ENCODE data around the gene PRR16.

The PRR16 gene

DNA sequence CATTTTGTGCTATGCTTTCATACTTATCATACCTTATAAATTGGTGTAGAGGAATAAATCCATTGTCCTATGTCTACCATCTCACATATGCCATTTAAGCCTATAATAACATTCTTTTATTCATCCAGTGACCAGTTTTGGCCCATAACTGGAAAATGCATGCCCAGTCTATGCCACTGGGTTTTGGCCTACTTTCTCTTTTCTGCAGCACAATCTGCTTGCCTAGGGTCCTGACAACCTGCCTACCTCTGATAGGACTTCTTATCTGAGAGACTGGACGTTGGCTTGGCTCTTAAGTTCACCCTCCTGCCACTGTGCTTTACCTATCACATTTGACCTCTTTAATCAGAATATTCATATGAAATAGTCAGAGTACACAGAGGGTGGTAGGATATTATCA is 103.0 kb downstream of the PRR16 start:
- no peak for DNase-seq (ENCODE audit: low read depth in 2 of 2, low spot score in 1 of 2)

DNA sequence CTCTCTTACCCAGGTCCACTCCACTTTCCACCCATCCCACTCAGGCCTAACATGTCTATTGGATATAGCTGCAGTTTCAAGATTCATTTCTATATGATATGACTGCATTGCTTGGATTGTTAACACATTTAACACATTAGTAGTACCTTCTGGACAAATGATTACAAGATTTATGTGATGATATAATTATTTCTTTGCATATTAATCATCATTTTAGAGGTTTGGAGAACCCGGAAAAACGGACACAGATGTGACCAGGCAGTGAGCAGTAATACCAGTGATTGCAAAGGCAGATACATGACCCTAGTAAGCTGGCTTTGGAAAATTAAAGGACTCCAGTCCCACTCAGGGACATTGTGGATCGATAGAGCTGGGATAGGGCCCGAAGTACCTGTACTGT is 103.8 kb downstream of the PRR16 start:
- DNase-seq (ENCODE audit: low read depth in 2 of 2, low spot score in 1 of 2): no peak

DNA sequence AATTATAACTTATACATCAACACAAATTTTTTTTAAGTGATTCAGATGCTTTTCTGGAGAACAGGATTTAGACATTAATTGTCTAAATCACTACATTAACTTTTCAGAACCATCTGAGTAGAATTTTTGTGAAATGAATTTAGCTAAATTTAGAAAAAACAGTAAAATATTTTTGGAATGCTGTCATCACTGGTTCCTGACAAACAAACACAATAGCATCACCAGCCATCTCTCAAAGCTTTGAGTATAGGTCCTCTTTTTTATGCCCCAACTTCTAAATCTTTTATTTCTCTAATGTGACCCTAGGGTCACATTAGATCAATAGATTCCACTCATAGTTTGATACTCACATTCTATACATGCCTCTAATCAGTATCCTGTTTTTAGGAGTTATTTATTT is 104.6 kb downstream of the PRR16 start:
- DNase-seq (ENCODE audit: low read depth in 2 of 2, low spot score in 1 of 2): no peak

DNA sequence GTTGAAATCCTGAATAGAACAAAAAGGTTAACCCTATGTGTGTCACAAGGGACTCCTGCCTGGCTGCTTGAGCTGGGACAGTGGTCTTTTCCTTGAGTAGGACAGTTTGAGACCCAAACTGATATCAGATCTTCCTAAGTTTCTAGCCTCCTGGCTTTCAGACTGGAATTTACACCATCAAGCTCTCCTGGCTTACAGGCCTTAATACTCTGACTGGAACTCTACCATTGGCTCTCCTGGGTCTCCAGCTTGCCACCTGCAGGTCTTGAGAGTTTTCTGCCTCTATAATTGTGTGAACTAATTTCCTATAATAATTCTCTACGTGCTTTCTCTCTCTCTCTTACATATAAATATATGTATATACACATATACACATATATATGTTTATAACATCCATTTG is 112.5 kb downstream of the PRR16 start:
- DNase-seq (ENCODE audit: low read depth in 2 of 2, low spot score in 1 of 2): no peak

DNA sequence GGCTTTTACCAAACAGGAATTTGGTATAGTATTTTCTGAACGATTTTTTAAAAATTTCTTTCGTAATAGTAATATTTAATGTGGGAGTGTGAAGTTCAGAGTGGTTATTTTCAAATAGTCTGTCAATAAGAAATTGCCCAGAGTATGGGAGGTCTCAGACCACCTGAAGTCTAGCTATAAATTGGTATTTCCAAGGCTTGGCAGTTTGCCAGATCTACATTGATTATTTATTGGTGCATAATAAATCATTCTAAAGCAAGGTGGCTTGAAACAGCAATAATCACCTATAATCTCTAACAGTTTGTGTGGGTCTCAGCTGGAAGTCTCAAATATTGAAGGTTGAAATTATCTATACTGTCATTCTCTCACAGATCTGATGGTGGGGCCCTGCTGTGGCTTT is 118.5 kb downstream of the PRR16 start:
- no peak for DNase-seq (ENCODE audit: low read depth in 2 of 2, low spot score in 1 of 2)

DNA sequence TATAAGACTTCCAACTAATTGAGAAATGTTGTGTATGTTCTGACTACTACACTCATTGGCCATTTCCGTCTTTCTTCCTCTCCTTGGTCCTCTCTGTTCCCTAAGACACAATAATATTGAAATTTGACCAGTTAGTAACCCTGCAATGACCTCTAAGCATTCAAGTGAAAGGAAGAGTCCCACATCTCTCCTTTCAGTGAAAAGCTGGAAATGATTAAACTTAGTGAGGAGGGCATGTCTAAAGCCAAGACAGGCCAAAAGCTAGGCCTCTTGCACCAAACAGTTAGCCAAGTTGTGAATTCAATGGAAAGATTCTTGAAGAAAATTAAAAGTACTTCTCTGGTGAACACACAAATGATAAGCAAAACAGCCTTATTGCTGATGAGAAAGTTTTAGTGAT is 122.5 kb downstream of the PRR16 start:
- no peak for DNase-seq (ENCODE audit: low read depth in 2 of 2, low spot score in 1 of 2)

DNA sequence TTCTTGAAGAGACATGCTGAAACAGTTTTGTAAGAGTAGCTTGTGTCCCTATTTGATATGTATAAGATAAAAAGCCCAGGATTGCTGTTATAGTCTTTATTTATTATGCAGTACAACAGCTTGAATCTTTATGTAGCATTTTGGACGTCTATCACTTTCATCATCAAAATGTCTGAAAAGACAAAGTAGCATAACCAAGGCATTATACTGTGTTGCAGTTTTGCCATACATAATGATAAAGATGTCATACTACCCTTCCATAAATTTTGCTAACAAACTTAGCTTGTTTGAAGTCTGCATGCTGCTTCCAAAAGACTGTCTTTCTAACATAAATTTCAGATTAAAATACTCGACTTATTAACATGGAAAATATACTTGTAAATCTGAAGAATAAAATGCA is 127.8 kb downstream of the PRR16 start:
- no peak for DNase-seq (ENCODE audit: low read depth in 2 of 2, low spot score in 1 of 2)

DNA sequence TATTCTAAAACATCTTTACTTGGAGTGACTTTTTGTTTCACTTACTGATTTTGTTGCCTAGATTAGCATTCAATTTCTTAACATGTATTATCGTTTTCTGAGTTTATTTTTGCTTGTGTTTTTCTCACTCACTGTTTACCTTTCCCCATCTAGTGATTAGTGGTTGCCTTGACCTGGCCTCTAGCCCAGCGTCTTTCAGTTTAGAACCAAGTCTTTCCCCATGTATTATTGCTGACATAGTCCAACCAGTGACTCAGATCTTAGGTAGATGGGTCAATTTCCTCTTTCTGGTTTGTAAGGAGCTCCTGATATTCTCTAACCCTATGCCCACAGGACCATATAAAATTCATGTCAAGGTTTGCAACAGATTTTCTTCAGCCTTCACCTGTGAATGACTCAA is 135.5 kb downstream of the PRR16 start:
- DNase-seq (ENCODE audit: low read depth in 2 of 2, low spot score in 1 of 2): no peak

DNA sequence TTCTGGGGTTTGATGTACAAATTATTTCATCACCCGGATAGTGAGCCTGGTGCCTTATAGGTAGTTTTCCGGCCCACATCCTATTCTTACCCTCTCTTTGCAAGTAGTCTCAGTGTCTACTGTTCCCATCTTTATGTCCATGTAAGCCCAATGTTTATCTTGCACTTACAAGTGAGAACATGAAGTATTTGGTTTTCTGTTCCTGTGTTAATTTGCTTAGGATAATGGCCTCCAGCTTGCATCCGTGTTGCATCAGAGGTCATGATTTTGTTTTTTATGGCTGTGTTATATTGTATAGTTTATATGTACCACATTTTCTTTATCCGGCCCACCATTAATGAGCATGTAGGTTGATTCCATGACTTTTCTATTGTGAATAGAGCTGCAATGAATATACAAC is 136.5 kb downstream of the PRR16 start:
- DNase-seq (ENCODE audit: low read depth in 2 of 2, low spot score in 1 of 2): no peak

DNA sequence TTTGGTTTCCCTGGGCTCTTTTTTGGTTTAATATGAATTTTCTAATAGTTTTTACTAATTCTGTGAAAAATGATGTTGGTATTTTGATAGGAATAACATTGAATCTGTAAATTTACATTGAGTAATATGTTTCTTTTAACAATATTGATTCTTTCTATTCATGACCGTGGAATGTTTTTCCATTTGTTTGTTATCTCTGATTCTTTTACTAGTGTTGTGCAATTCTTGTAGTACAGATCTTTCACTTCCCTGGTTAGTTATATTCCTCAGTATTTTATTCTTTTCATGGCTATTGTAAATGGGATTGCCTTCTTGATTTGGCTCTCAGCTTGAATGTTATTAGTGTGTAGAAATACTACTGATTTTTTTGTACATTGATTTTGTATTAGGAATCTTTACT is 137.9 kb downstream of the PRR16 start:
- no peak for DNase-seq (ENCODE audit: low read depth in 2 of 2, low spot score in 1 of 2)

DNA sequence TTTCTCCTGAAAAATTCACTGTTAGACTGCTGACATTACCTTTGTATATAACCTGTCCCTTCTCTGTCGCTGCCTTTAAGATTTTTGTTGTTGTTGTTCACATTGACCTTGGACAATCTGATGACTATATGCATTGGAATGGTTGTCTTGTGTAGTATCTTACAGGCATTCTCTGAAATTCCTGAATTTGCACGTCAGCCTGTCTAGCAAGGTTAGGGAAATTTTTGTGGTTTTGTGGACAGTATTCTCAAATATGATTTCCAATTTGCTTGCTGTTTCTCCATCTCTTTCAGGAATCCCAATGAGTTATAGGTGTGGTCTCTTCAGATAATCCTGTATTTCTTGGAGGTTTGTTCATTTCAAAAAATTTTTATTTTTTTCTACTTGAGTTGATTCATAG is 140.8 kb downstream of the PRR16 start:
- DNase-seq (ENCODE audit: low read depth in 2 of 2, low spot score in 1 of 2): no peak

DNA sequence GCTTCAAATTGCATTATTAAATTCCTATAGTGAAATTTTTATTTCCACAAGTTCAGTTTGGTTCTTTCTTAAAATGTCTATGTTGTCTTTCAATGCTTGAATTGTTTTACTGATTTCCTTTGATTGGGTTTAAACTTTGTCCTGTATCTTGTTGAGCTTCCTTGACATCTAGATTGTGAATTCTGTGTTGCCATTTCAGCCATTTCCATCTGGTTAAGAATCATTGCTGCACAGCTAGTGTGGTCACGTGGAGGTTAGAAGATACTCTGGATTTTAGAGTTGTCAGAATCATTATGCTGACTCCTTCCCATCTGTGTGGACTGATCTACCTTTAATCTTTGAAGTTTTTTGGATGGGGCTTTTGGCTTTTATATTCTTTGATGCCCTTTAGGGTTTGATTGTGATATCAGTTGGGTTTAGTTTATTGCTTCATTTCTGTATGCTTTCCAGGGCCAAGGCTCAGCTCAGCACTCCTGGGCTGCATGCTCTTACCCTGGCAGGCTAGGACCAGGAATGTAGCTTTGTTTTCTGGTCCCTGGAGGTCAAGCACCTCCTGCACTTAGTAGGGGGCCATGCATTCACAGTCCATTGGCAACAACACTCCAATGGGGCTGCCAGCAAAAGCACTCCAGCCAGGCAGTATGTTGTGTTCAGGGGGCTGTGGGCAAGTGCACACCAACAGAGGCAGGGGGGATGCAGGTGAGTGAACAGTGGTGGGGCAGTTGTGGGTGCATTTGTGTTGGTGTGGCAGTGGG is 141.4 kb downstream of the PRR16 start:
- DNase-seq (ENCODE audit: low read depth in 2 of 2, low spot score in 1 of 2): no peak

DNA sequence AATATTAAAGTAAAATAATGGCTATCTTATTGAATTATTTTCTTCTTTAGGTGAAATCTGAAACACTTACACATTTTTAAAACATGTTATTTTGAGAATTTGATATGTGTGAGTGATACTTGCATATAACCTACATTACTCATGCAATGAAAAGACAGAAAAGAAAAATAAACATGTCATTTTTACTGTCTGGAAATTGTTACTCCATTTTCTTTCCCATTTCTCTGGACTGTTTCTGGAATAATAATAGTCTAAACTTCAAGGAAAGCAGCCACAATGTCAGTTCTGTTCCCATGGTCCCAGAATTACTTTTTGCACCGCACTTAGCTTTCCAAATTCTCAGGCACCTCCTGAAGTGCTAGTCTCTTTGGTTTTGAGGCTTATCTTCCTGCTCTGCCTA is 145.5 kb downstream of the PRR16 start:
- no peak for DNase-seq (ENCODE audit: low read depth in 2 of 2, low spot score in 1 of 2)

DNA sequence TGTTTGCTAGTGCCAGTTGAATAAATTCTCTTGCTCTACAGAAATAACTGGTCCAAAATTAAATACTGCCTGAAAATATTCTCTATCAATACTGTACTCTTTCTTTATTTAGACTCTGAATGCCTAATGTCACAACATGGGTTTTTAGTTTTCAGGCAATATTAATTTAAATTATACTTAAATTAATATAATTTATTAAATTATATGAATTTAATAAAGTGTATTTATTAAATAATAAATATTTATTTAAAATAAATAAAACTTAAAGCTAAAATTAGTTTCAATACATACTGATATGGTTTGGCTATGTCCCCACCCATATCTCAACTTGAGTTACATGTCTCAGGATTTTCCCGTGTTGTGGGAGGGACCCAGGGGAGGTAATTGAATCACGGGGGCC is 146.0 kb downstream of the PRR16 start:
- no peak for DNase-seq (ENCODE audit: low read depth in 2 of 2, low spot score in 1 of 2)

DNA sequence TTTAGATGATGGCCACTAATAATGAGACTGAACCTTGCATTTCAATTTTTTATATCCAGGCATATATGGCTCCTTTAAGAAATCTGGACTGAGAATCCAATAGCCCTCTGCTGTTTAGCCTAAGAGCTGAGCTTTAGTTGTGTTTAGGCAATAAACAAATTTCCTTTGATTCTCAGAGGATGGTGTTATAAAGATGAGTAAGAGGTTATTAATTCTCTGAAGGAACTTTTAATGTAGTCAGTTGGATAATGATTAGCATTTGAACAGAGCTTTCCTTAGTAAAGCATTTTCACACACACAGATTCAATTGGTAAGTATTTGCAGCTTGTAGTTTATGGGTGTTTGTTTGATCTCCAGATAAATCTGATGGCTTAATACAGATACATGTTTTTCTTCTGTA is 149.6 kb downstream of the PRR16 start:
- no peak for DNase-seq (ENCODE audit: low read depth in 2 of 2, low spot score in 1 of 2)

DNA sequence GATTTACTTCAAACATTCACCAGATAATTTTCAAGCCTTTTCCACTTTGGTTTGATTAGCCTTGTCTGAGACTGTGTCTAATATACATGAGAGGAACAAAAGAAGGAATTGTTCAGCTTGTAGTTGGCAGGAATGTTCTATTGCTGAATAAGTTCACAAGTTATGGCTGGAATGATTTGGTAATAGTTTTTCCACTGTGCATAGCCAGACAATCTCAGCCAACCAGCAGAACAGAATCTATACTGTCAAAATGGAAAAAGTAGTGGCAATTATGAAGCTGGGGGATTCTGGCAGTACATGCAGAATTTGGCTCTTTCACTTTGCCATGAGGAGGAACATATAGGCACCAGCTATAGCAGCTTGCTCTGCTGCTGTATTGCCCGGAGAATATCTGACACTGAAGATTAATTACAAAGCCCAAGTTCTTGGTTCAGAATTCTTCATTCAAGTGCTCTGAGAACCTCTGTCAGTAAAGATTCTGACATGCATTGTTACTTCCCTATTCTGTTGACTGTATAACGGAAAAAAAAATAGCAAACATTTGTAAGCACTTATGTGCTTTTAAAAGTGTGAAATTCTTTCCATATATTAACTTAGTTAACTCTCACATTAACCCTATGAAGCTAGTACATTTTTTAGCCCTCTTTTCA is 150.6 kb downstream of the PRR16 start:
- no peak for DNase-seq (ENCODE audit: low read depth in 2 of 2, low spot score in 1 of 2)

DNA sequence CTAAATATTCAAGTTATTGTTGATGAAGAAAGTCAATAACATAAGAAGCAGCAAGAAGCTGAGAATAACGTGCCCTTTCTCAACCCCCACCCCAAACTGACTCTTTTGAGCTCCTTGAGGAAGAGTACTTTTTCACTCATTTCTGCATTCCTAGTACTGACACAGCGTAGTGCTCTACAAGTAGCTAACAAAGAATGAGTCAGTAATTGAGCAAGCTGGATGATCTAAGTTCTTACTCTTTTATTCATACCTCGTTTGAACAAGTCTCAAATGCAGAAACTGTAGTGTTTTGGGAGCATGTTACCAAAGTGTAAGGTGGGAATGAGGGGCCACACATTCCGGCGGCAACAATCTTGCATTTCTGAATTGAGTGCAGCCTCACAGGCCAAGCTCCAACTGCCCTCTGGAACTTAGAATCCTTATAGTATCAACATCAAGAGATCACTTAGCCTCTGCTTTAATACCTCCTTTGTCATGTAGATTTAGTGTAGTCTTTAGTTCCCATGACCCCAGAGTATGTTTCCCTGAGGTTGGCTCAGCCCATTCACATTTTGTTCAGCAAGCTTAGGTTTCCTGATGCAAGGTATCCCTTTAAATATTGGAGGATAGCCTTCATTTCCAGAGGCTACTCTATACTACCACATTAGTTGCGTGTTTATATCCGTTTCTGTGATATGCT is 152.0 kb downstream of the PRR16 start:
- DNase-seq (ENCODE audit: low read depth in 2 of 2, low spot score in 1 of 2): no peak

DNA sequence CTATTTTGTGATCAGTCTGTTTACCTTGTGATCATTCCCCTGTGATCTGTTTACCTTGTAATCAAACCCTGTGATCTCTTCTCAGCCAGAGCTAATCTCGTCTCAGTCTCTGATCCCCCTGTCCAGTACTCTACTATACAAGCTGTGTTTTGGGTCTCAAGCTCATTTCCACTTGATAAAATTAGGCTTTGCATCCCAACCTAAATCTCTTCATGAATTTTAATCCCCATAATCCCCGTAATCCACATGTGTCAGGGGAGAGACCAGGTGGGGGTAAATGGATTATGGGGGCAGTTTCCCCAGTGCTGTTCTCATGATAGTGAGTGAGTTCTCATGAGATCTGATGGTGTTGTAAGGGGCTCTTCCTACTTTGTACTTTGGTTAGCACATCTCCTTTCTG is 157.2 kb downstream of the PRR16 start:
- no peak for DNase-seq (ENCODE audit: low read depth in 2 of 2, low spot score in 1 of 2)

DNA sequence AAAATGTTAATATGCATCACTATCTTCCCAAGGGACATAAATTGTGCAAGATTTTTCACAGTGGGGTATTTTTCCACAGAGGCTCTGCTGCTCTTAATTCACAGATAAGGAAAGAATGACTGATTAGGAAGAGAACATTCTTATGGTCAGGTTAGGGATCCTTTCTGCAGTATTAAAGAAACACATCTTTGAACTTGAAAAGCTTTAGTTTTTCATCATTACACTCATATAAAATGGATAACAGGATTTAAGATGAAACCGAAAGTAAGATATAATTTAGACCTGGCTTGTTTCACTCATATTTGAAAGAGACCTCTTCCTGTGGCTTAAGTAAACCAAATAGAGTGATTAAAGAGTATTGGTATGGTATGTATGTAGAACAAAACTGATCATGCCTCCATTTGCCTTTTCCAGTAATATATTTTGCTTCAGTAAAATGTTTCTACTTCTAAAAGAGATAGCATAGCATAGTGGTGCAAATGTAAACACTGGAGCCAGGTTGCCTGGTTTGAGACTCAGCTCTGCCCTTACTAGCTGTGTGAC is 160.0 kb downstream of the PRR16 start:
- no peak for DNase-seq (ENCODE audit: low read depth in 2 of 2, low spot score in 1 of 2)

DNA sequence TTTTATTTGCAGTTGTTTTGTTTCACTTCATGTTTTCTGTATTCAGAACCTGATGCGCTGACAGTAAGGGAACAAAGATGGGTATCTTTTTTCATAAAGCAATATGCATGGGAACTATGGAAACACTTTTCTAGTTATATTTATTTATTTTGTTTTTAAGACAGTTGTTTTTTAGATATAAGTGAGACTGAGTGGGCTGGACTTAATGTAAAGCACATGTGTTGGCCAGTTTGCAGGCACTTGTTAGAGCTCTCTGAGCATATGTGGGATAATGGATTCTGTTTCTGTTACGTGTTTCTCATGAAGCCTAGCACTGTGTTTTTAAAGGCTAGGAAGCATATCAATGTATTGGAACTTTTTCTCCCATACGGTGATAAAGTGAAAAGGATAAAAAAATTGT is 164.1 kb downstream of the PRR16 start:
- no peak for DNase-seq (ENCODE audit: low read depth in 2 of 2, low spot score in 1 of 2)

DNA sequence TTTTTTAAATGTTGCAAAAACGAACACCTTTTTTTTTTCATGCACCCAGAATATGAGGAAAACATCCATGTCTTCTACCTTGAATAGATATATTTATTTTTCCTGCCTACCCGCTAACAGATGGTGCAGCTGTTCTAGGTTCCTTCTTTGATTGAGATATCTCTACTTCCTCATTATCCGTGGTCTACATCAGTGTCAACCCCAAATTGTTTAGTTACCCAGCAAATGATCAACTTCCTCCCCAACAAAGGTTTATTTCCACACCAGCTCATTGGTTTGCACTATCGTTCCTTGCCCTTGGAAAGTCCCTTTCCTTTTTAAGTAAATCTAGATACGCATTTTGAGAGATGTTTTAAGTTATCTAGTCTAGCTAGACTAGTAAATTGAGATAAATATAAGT is 166.4 kb downstream of the PRR16 start:
- no peak for DNase-seq (ENCODE audit: low read depth in 2 of 2, low spot score in 1 of 2)

DNA sequence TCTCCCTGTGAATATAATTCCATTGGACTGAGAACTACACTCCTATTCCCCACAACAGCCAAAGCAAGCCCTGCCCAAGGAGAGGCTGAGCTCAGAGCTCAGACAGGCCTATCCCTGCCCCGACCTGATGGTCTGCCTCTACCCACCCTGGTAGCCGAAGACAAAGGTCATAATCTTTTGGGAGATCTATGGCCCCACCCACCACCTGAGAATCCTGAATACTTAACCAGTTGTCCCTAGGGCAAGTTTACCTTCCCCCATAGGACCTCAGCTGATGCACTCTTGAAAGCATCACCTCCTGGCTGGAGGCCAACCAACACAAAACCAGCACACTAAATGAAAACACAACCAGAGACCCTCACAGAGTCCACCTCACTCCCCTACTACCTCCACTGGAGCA is 167.5 kb downstream of the PRR16 start:
- no peak for DNase-seq (ENCODE audit: low read depth in 2 of 2, low spot score in 1 of 2)
